Body of pancreas (tissue), 4 donors: ENCODE results near the gene CYS1. TPM values are rescaled to one million over a fixed set of nuclear protein-coding genes. Genes with fewer than 3 reads are reported as not detected.
A peak's percentile ranks its signal among the peaks of the same experiment; 100 is the strongest.

Experiments
- ATAC-seq: fragments of 150-250 bp; one replicate; pipeline ENCODE4 v1.9.1; 2016
- DNase-seq, 4 donors: peaks; one replicate each; pipeline ENCODE4 v3.0.0-alpha.2; 2019
- H3K27ac ChIP-seq, 4 donors: fragments of 200-600 bp; sonication (generic); 1 replicate in 3 of 4; 2 replicates in 1 of 4; pipeline versions ENCODE4 v1.5.1 to v1.6.1; 2016 to 2019; ENCODE audit warnings: mild to moderate bottlenecking in 1 of 4, mixed read lengths in 1 of 4, moderate library complexity in 1 of 4
- H3K27me3 ChIP-seq, 2 donors: fragments of 200-600 bp; sonication (generic); one replicate each; pipeline ENCODE4 v1.6.0; 2016; ENCODE audit warnings: mild to moderate bottlenecking in 1 of 2
- H3K36me3 ChIP-seq, 2 donors: fragments of 200-600 bp; sonication (generic); replicated peaks in 1 of 2; 2 replicates each; pipeline ENCODE4 v1.5.1; 2016; ENCODE audit warnings: low read depth in 2 of 2; ENCODE audit not compliant: insufficient read depth in 1 of 2
- H3K4me1 ChIP-seq: fragments of 200-600 bp; sonication (generic); one replicate; pipeline ENCODE4 v1.6.0; 2016
- H3K4me3 ChIP-seq, 2 donors: fragments of 200-600 bp; sonication (generic); 1 replicate in 1 of 2; 2 replicates in 1 of 2; pipeline ENCODE4 v1.5.1; 2016 to 2019
- H3K9me3 ChIP-seq, 3 donors: fragments of 200-600 bp; sonication (generic); 1 replicate in 2 of 3; 2 replicates in 1 of 3; pipeline ENCODE4 v1.5.1; 2016
- POLR2A ChIP-seq, 3 donors: fragments of 450-650 bp; IDR thresholded peaks; one replicate each; pipeline ENCODE4 v1.6.1; 2016; ENCODE audit warnings: antibody characterized with exemption in 3 of 3, mild to moderate bottlenecking in 2 of 3
- WGBS, 2 donors: methylation state at CpG; one replicate each; pipeline ENCODE4 v1.1.5; 2017; 5-methylcytosine and 5-hydroxymethylcytosine counted together
- intact Hi-C: fragments of 100-400 bp; cut with DNase I; formaldehyde crosslinking; loops from one replicate; pipeline ENCODE4 v1.15.1; 2023
- total RNA-seq, 2 donors: library from RNA; depleted of rRNA; stranded (reverse); fragments of >200 nt; gene quantifications; one replicate each; pipeline ENCODE4 v1.1.0, GENCODE V29; 2016
- TF ChIP-seq, protein P1 (sequence below), 7 experiments: fragments of 450-650 bp in 4 of 7; fragments of 200-600 bp in 3 of 7; sonication (generic) in 3 of 7; IDR thresholded peaks; one replicate each; pipeline ENCODE4 v1.5.1; 2016 to 2019; ENCODE audit warnings: antibody characterized with exemption in 7 of 7

The CYS1 gene
- total RNA-seq, 2 donors from 2014 or later, result 30.4 to 36.6 TPM

DNA sequence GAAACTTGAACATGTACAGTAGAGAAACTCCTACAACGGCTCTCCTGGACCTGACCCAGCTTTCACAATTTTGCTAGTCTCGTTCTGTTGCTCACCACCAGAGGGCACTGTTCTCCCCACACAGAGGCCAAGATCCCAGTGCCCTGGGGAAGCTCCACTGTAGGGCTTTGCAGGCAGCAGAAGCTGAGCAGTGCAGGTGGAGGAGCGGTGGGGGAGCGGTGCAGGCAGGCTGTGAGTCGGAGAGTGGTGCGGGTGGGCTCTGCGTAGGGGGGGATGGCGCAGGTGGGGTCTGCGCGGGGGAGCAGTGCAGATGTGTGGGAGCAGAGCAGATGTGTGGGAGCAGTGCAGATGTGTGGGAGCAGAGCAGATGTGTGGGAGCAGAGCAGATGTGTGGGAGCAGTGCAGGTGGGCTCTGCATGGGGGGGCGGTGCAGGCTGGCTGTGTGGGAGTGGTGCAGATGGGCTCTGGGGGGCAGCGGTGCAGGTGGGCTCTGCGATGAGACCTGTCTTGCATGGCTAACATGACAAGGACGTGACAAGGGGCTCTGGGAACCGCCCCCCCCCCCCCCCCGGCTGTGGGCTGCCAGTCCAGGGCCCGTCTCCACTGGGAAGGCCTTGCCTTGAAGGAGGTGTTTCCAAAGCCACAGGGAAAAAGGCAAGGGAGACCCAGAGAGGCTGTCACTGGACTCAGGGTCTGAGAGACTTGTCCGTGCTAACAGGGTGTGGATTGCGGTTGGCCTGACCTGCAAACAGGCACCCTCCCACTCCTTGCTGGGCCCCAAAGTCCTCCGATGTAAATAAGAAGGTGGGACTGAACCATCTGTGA lies 7.3 kb downstream of the CYS1 start:
- ATAC-seq (peak; percentile 94), DNase-seq (peak; percentile 88 to 91 (median 90))
- H3K27ac ChIP-seq, result peak overlapping the region in 1 of 4 donors; percentile 26
- no peaks in the 10 kb centered on the region for H3K36me3 ChIP-seq
- intact Hi-C loops, result no loop called here
- TF ChIP-seq, protein P1, sequence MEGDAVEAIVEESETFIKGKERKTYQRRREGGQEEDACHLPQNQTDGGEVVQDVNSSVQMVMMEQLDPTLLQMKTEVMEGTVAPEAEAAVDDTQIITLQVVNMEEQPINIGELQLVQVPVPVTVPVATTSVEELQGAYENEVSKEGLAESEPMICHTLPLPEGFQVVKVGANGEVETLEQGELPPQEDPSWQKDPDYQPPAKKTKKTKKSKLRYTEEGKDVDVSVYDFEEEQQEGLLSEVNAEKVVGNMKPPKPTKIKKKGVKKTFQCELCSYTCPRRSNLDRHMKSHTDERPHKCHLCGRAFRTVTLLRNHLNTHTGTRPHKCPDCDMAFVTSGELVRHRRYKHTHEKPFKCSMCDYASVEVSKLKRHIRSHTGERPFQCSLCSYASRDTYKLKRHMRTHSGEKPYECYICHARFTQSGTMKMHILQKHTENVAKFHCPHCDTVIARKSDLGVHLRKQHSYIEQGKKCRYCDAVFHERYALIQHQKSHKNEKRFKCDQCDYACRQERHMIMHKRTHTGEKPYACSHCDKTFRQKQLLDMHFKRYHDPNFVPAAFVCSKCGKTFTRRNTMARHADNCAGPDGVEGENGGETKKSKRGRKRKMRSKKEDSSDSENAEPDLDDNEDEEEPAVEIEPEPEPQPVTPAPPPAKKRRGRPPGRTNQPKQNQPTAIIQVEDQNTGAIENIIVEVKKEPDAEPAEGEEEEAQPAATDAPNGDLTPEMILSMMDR (IDR thresholded peaks at IDR 0.05), result peak; percentile 85 to 96 (median 90)
- no peak for TF ChIP-seq POLR2A (IDR thresholded peaks at IDR 0.05)
- H3K4me3 ChIP-seq, result no peak overlapping the region
- peaks cover 17% of the 10 kb centered on the region for H3K4me1 ChIP-seq
- no peaks in the 10 kb centered on the region for H3K27me3 ChIP-seq
- WGBS, 2 donors, result 21 to 30% methylated on average over 17 to 19 of the region's 20 CpGs
- H3K9me3 ChIP-seq, result no peaks in the 10 kb centered on the region

DNA sequence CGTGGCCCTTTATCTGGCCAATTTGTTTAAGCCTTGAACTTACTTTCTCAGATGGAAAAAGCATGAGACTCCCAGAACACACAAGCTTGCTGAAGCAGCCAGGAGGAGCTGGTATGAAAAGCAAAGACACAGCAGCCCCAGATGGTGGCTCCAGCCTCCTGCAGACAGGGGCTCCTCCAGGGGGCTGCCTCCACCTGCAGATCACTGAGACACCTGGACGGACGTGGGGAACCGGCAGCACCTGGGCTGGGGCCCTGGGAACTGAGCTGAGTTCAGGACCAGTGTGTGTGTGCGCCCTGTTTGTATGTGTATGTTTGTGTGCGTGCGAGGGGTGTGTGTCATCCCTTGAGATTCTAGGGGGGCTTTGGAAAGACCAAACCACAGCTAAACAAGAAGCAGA lies 8.6 kb downstream of the CYS1 start:
- intact Hi-C loops, result no loop called here
- H3K4me3 ChIP-seq, result no peak overlapping the region
- H3K27me3 ChIP-seq, result no peaks in the 10 kb centered on the region
- WGBS, 2 donors, result 82 to 86% methylated on average over 4 to 7 of the region's 7 CpGs
- peaks cover 17% of the 10 kb centered on the region for H3K4me1 ChIP-seq
- no peak for TF ChIP-seq POLR2A (IDR thresholded peaks at IDR 0.05)
- TF ChIP-seq, protein P1 (IDR thresholded peaks at IDR 0.05), result no peak
- DNase-seq (no peak), ATAC-seq (no peak)
- no peaks in the 10 kb centered on the region for H3K36me3 ChIP-seq
- no peaks in the 10 kb centered on the region for H3K9me3 ChIP-seq
- H3K27ac ChIP-seq, result no peak overlapping the region

DNA sequence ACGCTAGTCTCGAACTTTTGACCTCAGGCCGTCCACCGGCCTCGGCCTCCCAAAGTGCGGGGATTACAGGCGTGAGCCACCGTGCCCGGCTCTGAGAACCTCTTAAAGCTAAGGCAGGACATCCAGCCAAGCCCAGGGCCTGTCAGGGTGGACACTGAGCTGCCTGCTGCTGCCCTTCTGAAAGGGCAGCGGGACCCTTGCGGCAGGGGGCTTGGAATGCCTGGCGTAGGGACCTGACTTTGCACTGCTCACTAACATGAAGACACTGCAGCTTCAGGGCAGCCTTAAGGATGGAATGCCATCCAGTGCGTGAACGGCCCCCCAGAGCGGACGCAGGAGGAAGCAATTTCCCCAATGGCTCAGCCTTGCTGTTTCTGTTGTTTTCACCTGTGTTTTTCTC lies 9.0 kb downstream of the CYS1 start:
- Histone ChIP-seq H3K4me1 (peaks cover 17% of the 10 kb centered on the region), H3K9me3 (no peaks in the 10 kb centered on the region), H3K36me3 (no peaks in the 10 kb centered on the region), H3K27me3 (no peaks in the 10 kb centered on the region), H3K4me3 (no peak overlapping the region), H3K27ac (no peak overlapping the region)
- intact Hi-C loops, result no loop called here
- TF ChIP-seq, protein P1 (IDR thresholded peaks at IDR 0.05), result no peak
- TF ChIP-seq POLR2A (IDR thresholded peaks at IDR 0.05), result no peak
- 89 to 90% methylated on average over 9 to 16 of the region's 16 CpGs for WGBS, 2 donors
- no peak for ATAC-seq
- DNase-seq, result no peak

DNA sequence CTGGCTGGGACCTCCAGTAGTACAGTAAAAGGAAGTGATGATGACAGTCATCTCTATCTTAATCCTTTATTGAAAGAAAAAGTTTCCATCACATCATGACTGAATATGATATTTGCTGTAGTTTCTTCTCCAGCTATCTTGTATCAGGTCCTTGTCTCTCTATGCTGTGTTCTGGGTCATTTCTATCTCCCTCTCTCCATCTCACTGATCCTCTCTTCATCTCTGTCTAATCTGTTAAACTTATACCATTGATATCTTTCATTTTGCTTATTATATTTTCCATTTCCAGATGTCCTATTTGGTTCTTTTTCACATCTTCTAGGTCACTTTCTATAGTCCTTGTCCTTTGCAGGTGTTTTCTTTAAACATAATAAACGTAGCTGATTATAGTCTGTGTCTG lies 12.3 kb downstream of the CYS1 start:
- H3K27ac ChIP-seq, result no peak overlapping the region
- TF ChIP-seq, protein P1 (IDR thresholded peaks at IDR 0.05), result no peak
- TF ChIP-seq POLR2A (IDR thresholded peaks at IDR 0.05), result no peak
- intact Hi-C loops, result no loop called here
- no peaks in the 10 kb centered on the region for H3K27me3 ChIP-seq
- no peaks in the 10 kb centered on the region for H3K36me3 ChIP-seq
- ATAC-seq (no peak), DNase-seq (no peak)
- H3K4me3 ChIP-seq, result no peak overlapping the region
- WGBS, 2 donors, result 81 to 96% methylated on average over 1 of the region's 1 CpG
- no peaks in the 10 kb centered on the region for H3K9me3 ChIP-seq
- H3K4me1 ChIP-seq, result peaks cover 9% of the 10 kb centered on the region

DNA sequence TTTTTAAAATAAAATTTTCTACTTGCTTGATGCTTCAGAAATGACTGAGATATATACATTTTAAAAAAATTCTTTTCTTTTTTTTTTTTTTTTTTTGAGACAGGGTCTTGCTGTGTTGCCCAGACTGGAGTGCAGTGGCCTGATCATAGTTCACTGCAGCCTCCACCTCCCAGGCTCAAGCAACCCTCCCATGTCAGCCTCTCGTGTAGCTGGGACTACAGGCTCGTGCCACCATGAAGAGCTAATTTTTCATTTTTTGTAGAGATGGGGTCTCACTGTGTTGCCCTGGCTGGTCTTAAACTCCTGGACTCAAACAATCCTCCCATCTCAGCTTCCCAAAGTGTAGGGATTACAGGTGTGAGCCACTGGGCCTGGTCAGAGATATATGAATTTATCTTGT lies 12.9 kb downstream of the CYS1 start:
- Histone ChIP-seq H3K27me3 (no peaks in the 10 kb centered on the region), H3K27ac (no peak overlapping the region), H3K9me3 (no peaks in the 10 kb centered on the region), H3K36me3 (no peaks in the 10 kb centered on the region), H3K4me1 (peaks cover 3% of the 10 kb centered on the region), H3K4me3 (no peak overlapping the region)
- DNase-seq (no peak), ATAC-seq (no peak)
- intact Hi-C loops, result no loop called here
- 63% methylated on average over 2 of the region's 2 CpGs; no CpG with 5 or more reads in 1 of the 2 donors for WGBS, 2 donors
- TF ChIP-seq, protein P1 (IDR thresholded peaks at IDR 0.05), result no peak
- no peak for TF ChIP-seq POLR2A (IDR thresholded peaks at IDR 0.05)
